HG03469 (cell line): ENCODE data around the gene ASCL1.

Source experiments
- ATAC-seq: cut with Tn5 transposase; IDR thresholded peaks from one replicate; pipeline ENCODE4 v1.9.1; 2021; ENCODE audit warnings: mild to moderate bottlenecking, moderate library complexity, moderate number of reproducible peaks; ENCODE audit not compliant: unreplicated experiment

The ASCL1 gene

GRCh38 chr12:102950950-102951619 is 6.4 kb upstream of the ASCL1 start:
- ATAC-seq = no peak

- no peak for ATAC-seq
Measured at GRCh38 chr12:102951841-102952240, 5.6 kb upstream of the ASCL1 start.

DNA sequence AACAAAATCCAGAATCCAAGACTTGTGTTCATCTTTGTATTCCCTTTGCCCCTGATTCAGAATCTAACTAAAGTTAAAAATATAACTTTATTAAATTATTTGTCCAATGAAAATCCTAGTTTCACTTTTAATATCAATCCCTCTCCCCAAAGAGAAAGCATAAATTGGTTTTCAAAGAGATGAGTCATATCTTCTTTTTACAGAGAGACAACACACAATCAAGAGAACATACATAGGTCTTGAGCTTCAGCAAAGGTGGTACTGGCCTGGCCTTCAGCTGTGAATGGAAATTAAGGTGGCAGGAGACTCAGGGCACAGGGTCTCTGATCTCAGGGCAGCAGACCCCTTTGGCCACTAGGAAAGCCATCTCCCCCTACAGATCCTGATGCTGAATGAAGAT is 4.3 kb upstream of the ASCL1 start:
- no peak for ATAC-seq

- ATAC-seq = no peak
Measured at GRCh38 chr12:102954134-102954533, 3.3 kb upstream of the ASCL1 start.

DNA sequence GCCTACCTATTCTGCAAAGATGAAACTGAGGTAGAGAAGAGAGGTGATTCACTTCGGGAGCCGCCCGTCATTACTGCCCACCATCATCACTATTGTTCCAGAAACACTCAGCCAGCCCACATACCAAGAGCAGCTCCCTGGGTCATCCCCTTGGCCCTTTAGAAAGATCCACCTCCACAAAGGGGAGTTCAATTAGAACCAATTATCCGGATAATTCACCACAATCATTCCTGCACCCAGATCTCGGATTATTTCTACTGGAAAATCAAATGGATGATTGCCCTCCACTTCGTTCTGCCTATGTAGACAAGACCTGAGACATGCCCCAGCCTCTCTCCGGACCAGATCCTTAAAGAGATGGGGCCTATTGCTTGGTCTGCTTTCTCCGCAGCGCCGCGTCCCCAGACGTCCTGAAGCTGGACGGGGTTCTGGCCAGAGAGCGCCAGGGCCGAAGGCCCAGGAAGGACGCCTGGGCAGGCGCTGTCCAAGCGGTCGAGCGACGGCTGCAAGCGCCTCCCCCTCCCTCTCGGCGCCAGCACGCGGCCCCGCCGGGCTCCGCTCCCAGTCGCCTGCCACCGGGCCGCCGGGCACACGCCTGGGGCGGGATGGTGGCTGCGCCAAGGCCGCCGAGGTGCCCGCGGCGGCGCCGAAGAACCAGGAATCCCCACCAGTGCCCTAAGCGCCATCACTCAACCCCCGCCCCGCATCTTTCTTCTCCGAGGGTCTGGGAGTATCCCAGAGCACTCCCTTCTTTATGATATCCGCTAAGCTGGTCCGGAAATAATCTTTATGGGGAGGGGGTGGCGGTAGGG is 1.3 kb upstream of the ASCL1 start:
- no peak for ATAC-seq

DNA sequence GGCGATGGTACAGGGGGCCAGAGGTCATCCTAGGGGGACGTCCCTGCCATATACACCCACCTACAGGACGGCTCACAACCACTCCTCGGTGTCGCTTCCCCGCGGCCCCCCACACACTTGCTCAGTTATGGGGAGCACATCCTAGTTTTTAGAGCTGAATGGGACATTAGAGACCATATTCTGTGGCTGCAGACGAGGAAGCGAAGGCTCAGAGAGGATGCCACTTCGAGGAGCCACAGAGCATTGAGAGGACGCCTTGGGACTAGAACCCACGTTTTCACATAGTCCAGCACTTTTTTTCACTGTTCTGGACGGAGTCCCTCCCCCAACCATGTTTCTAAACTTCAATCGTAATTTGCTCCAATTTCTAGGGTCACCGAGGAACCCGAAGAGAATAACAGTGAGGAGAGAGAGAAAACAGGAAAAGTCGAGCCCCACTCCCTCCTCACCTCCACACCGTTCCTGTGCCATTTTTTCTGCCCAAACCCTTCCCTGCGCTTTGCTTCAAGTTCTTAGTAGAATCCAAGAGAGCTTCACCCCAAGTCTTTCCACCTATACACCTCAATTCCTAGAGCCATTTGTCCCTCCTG is 641 bp upstream of the ASCL1 start:
- no peak for ATAC-seq

- no peak for ATAC-seq
Measured at GRCh38 chr12:102958073-102958829, 777 bp downstream of the ASCL1 start.

DNA sequence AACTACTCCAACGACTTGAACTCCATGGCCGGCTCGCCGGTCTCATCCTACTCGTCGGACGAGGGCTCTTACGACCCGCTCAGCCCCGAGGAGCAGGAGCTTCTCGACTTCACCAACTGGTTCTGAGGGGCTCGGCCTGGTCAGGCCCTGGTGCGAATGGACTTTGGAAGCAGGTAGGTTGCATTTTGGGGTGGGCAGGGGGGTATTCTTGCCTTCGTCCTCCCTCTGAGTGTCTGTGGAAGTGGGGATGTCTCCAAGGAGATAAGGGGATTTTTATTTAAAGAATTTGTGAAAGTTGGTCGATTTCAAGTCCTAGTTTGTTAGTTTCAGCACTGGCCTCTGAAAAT is 1.3 kb downstream of the ASCL1 start:
- ATAC-seq = no peak

- ATAC-seq = no peak
Measured at GRCh38 chr12:102959391-102959790, 1.9 kb downstream of the ASCL1 start.

DNA sequence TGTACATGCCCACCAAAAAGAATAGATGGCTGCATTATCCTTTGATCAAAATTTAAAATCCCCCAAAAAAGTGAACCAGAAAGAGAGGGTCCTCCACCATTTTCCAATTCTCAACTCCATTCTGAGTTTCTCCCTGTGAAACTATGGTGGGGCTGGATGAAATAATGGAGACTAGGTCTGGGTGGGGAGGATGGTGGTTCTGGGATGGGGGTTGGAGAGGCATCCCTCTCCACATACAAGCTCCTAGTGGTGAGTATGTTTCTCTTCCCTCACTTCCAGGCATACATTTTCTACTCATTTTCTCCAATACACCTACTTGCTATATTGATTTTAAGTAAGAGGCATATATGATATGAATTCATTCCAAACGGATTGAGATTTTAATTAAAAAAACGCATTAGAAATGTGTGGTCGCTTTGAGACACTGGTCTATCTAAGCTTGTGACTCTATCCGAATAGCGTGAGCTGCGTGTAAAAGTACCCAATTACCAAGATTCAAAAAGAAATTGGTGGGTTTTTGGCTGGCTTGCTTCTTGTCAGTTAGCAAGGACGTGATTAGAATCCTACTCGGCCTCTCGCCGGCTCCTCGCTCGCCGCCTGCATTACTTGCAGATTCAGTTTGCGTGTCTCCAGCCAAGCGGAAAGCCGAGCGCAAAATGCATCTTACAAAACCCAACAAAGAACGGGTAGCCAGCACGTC is 3.4 kb downstream of the ASCL1 start:
- no peak for ATAC-seq

- ATAC-seq = no peak
Measured at GRCh38 chr12:102961466-102961855, 4.0 kb downstream of the ASCL1 start.

DNA sequence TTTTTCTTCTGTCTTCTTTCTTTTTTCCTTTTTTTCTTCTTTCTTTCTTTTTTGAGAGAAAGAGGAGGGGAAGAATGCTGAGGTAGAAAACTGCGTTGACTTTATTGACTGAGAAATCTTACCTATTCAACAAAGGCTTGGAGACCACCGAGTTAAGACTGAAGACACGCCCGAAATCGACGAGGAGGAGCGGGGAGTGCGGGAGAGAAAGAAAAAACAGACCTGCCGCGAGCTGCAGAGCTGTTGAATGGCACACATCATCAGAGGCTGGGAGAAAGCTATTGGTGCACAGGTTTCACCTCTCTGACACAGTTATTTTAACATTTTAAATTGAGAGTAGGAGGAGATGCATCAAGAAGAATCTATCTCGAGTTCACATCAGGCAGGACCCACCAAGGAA is 5.1 kb downstream of the ASCL1 start:
- no peak for ATAC-seq

DNA sequence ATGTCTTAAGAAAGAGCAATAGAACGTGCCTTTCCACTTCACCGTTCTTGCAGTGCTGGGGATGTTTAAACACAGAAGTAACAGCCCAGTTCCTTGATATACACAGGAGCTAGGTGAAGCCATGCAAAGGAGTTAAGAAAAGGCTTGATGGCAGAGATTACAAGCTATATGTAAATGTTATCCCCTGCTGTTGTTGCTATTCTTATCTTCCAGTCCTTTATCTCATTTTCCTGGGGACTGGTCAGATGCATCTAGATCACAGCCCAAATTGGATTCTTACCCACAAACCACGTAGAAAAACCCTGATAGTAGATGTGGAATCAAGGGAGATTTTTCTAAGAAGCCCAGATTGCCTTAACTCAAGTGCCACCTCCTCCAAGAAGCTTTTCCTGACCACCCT is 5.5 kb downstream of the ASCL1 start:
- ATAC-seq = no peak

GRCh38 chr12:102963796-102964195 is 6.3 kb downstream of the ASCL1 start:
- no peak for ATAC-seq

GRCh38 chr12:102964872-102965271 is 7.4 kb downstream of the ASCL1 start:
- ATAC-seq = no peak

DNA sequence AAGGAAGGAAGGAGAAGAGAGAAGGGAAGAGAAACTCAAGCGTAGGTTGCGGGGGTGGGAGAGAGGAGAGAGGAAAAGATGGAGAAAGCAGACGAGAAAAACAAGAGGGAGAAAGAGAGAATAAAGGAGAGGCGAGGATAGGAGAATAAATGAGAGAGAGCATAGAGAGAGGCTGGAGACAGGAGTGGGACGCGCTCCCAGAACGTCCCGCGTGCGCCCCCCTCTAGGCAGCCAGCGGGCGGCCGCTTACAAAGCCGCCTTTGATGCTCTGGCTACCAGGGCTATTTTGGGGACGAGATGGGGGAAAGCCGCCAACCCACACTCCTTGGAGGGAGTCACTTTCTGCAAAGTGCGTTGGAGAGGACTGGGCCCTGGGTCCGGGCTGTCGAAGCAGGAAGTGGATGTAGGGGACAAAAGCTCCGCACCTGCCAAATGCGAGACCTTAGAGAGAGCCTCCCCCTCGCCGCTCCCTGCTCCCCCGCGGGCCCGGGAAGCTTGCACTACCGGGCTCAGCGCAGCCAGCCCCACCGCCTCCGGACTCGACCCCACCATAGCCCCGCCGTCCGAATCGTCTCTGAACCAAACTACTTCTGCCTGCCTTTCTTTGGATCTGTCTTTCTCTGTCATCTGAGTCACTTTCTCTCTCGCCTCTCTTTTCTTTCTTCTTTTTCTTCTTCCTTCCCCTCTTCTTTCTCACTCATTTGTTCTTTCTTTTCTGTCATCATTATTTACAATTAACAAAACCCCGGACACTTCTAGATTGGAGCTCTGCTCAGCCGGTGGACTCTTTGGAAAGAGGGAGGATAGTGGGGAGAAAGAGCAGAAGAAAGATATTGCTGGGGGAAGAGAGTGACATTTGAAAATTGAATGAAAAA is 8.0 kb downstream of the ASCL1 start:
- ATAC-seq = no peak

DNA sequence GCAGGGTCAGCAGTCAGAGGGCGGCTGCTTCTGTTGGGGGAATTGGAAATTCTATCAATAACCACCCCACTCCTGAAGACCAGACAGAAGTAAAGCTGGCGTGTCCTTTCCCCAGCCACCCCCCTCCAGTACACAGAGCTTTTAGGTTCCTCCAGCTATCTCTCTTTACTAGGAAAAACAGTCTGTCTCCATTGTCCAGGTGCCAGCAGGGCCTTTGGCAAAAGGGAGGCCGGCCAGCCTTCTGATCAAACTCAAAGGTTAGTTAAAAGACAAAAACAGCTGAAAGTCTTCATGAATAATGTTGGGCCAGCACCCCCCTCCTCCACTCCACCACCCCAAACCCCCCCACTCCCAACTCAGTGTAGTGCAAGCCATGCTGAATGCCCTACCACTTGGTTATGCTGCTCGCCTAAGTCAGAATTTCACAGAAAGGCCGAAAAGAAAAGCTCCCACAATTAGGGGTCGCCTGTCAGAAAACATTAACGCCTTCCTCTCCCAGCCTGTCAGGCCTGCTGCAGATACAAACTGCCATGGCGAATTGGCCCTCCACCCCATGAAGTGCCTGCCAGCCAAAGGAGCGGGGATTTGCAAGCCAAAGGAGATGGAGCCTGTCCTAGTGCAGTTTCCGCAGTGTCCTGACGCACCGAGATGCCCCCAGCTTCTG is 8.9 kb downstream of the ASCL1 start:
- ATAC-seq = no peak

DNA sequence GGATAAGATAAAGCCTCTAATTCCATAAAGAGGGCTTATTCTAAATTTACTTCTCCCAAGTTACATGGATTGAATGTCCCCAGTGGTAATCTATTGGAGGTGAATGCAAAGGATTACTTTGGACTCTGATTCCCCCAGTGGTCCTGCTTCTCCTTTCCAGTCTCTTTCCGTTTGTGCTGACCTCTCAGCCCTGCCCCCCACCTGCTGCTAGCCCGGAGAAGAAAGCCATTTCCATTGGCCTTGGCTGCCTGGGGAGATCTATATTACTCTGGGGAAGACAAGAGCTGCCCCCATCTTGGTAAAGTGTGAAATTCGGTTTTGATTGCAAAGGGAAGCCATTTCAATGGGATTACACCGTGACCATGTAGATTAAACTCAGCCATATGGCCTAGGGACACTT is 13.3 kb downstream of the ASCL1 start:
- ATAC-seq = no peak

- ATAC-seq = no peak
Measured at GRCh38 chr12:102971227-102971626, 13.8 kb downstream of the ASCL1 start.
